OCI-LY3 (cell line): ENCODE measurements around the gene SASH1.

ENCODE experiments used
- H2AFZ ChIP-seq: fragments of 200-600, 300-600 bp; shearing (Covaris generic); 2 replicates; pipeline ENCODE4 v1.6.0; 2014; ENCODE audit warnings: antibody characterized with exemption, low read depth, low read length
- H3K27ac ChIP-seq: fragments of 200-600, 300-600 bp; sonication (generic); 2 replicates; pipeline ENCODE4 v1.5.1; 2014; ENCODE audit warnings: mild to moderate bottlenecking, low read length, moderate library complexity, mixed read lengths
- H3K27me3 ChIP-seq: fragments of 200-600, 300-600 bp; sonication (generic); 2 replicates; pipeline ENCODE4 v1.6.1; 2014; ENCODE audit warnings: low read depth, low read length, mixed read lengths
- H3K36me3 ChIP-seq: fragments of 200-600, 300-600 bp; sonication (generic); replicated peaks from 2 replicates; pipeline ENCODE3; 2014; ENCODE audit warnings: low read depth, low read length, mixed read lengths
- H3K4me1 ChIP-seq: fragments of 300-600, 200-600 bp; sonication (generic); 2 replicates; pipeline ENCODE4 v1.6.1; 2014; ENCODE audit warnings: low read length, mixed read lengths
- H3K4me2 ChIP-seq: fragments of 200-600, 300-600 bp; sonication (generic); 2 replicates; pipeline ENCODE4 v1.6.1; 2014; ENCODE audit warnings: low read length, mixed read lengths
- H3K4me3 ChIP-seq: fragments of 300-600, 200-600 bp; sonication (generic); 2 replicates; pipeline ENCODE4 v1.5.1; 2014; ENCODE audit warnings: antibody characterized with exemption, mild to moderate bottlenecking, low read length, moderate library complexity
- H3K79me2 ChIP-seq: fragments of 300-600, 200-600 bp; shearing (Covaris generic); 2 replicates; pipeline ENCODE4 v1.6.1; 2014; ENCODE audit warnings: mild to moderate bottlenecking, low read length, mixed read lengths
- H3K9ac ChIP-seq: fragments of 300-600, 200-600 bp; shearing (Covaris generic); 2 replicates; pipeline ENCODE4 v1.6.0; 2014; ENCODE audit warnings: mild to moderate bottlenecking, low read length, moderate library complexity
- H3K9me3 ChIP-seq: fragments of 200-600, 300-600 bp; shearing (Covaris generic); 2 replicates; pipeline ENCODE4 v1.6.1; 2014; ENCODE audit warnings: low read length, mixed read lengths; ENCODE audit not compliant: insufficient read depth
- H4K20me1 ChIP-seq: fragments of 200-600, 300-600 bp; sonication (generic); 2 replicates; pipeline ENCODE4 v1.6.1; 2016; ENCODE audit warnings: low read length, mixed read lengths; ENCODE audit not compliant: insufficient read depth
- EZH2phosphoT487 ChIP-seq: fragments of 200-600 bp; shearing (Covaris generic); IDR thresholded peaks from 2 replicates; pipeline ENCODE4 v1.6.1; 2018; ENCODE audit warnings: antibody characterized with exemption, mixed run types, low read depth
- TF ChIP-seq, protein P1 (sequence below): fragments of 200-600, 300-600 bp; sonication (generic); IDR thresholded peaks from 2 replicates; pipeline ENCODE4 v1.5.1; 2014; ENCODE audit warnings: antibody characterized with exemption, low read length, low read depth

Gene SASH1

DNA sequence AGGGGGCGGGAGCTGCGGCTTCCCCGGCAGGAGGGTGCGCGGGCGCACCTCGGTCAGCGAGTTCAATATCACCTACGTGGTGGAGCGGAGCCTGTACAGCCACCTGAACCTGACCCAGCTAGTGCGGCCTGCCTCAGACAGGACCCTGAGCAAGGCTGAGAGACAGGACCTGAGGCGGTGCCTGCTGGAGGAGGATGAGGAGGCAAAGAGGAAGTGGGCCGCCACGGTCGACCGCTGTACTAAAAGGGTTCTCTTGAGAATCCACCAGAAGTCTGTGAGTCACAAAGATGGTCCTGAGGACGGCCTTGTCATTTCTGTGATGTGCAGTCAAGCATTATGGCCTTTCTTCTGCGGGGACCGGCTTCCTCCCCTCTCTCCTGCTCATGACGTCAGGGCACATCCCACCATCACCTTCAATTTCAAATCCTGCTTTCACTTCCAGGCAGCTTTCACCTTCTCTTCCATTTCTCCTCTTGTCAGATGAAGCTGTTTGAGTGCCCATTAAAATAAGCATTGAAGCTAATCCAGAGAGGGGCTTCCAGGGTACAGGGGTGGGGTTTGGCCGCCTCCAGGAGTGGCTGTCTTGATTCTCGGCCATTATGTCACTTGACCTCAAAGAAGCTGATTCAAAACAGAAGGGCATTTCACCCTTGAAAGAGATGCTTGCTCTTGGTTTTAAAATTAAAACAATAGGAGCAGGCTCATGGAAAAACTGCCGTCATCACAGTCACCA, 177.6 kb downstream of the SASH1 start:
- H4K20me1 ChIP-seq: peaks cover 6% of the 10 kb centered on the region; the same call in 1 of the 2 replicates
- peak overlapping the region; percentile 54; the same call in 1 of the 2 replicates for H2AFZ ChIP-seq
- no peak overlapping the region for H3K27ac ChIP-seq
- H3K27me3 ChIP-seq: peaks cover 42% of the 10 kb centered on the region
- H3K36me3 ChIP-seq: no peaks in the 10 kb centered on the region
- no peak for TF ChIP-seq EZH2phosphoT487
- TF ChIP-seq, protein P1, sequence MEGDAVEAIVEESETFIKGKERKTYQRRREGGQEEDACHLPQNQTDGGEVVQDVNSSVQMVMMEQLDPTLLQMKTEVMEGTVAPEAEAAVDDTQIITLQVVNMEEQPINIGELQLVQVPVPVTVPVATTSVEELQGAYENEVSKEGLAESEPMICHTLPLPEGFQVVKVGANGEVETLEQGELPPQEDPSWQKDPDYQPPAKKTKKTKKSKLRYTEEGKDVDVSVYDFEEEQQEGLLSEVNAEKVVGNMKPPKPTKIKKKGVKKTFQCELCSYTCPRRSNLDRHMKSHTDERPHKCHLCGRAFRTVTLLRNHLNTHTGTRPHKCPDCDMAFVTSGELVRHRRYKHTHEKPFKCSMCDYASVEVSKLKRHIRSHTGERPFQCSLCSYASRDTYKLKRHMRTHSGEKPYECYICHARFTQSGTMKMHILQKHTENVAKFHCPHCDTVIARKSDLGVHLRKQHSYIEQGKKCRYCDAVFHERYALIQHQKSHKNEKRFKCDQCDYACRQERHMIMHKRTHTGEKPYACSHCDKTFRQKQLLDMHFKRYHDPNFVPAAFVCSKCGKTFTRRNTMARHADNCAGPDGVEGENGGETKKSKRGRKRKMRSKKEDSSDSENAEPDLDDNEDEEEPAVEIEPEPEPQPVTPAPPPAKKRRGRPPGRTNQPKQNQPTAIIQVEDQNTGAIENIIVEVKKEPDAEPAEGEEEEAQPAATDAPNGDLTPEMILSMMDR: no peak
- peak overlapping the region; percentile 85 for H3K4me2 ChIP-seq
- H3K4me3 ChIP-seq: peak overlapping the region; percentile 66
- no peak overlapping the region for H3K9ac ChIP-seq
- H3K79me2 ChIP-seq: no peaks in the 10 kb centered on the region
- no peaks in the 10 kb centered on the region for H3K9me3 ChIP-seq
- peaks cover 30% of the 10 kb centered on the region for H3K4me1 ChIP-seq

DNA sequence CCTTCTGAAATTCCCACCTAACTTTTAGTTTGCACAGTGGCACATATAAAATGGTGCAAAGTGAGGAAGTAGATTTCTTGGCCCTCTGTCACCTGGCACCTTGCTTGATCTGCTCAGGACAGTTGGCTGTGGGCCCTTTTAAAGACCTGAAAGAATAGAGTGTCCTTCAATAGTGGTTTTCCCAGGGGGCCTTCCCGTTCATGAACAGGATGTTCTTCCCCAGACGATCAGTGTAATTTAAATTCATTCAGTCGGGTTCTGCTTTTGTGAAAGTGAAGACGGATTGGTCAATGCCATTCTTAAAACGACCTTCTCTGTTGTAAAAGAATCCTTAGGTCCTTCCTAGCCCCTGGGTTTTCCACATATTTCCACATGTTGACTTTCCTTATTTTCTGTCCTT, 178.5 kb downstream of the SASH1 start:
- Histone ChIP-seq H3K4me3 (no peak overlapping the region), H4K20me1 (peaks cover 6% of the 10 kb centered on the region; the same call in 1 of the 2 replicates), H3K9me3 (no peaks in the 10 kb centered on the region), H3K9ac (no peak overlapping the region), H3K79me2 (no peaks in the 10 kb centered on the region), H3K36me3 (no peaks in the 10 kb centered on the region), H3K27me3 (peaks cover 37% of the 10 kb centered on the region), H2AFZ (no peak overlapping the region), H3K4me1 (peaks cover 31% of the 10 kb centered on the region), H3K27ac (no peak overlapping the region), H3K4me2 (peak overlapping the region; percentile 85)
- TF ChIP-seq, protein P1: no peak
- no peak for TF ChIP-seq EZH2phosphoT487

DNA sequence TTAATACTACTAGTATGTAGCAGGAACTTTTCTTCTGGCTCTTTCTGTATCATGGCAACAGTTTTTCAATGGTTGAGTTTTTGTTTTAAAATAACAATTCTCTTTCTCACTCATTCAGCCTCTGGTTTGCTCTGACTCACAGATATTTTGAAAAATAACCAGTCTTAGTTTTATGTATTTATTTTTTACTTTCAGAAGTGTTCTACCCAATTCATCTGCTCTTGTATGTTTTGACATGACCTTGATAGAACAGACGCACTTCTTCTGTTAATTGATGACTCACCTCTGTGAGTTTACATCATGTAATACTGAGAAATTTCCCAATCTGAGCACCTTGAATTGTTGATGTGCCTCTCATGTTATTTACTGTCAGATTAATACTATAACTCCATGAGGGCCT, 178.9 kb downstream of the SASH1 start:
- TF ChIP-seq EZH2phosphoT487: no peak
- TF ChIP-seq, protein P1: no peak
- no peak overlapping the region for H3K4me3 ChIP-seq
- H3K4me1 ChIP-seq: peaks cover 30% of the 10 kb centered on the region
- no peak overlapping the region for H2AFZ ChIP-seq
- H3K79me2 ChIP-seq: no peaks in the 10 kb centered on the region
- H3K27ac ChIP-seq: no peak overlapping the region
- H4K20me1 ChIP-seq: peaks cover 6% of the 10 kb centered on the region; the same call in 1 of the 2 replicates
- H3K9me3 ChIP-seq: no peaks in the 10 kb centered on the region
- H3K4me2 ChIP-seq: no peak overlapping the region
- peaks cover 36% of the 10 kb centered on the region for H3K27me3 ChIP-seq
- no peak overlapping the region for H3K9ac ChIP-seq
- no peaks in the 10 kb centered on the region for H3K36me3 ChIP-seq

DNA sequence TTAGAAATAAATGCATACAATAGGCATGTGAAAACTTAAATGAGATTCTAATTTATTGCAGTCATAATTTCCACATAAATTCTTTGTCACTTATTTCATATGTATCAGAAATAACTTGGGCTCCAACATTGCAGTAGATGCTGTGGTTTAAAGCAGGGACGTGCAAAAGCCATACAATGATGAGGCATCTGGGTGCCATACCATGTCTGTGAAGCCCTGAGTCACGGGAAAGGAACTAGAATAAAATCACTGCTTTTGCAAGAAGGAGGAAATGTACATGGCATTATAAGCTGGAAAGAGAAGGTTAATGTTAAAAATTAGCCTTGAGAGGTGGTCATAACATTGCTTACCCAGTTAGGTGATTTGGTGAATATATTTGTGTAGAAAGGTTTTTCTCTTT, 180.4 kb downstream of the SASH1 start:
- no peak overlapping the region for H3K9ac ChIP-seq
- no peak overlapping the region for H3K4me3 ChIP-seq
- no peaks in the 10 kb centered on the region for H3K79me2 ChIP-seq
- no peaks in the 10 kb centered on the region for H3K36me3 ChIP-seq
- no peaks in the 10 kb centered on the region for H3K9me3 ChIP-seq
- peaks cover 27% of the 10 kb centered on the region for H3K4me1 ChIP-seq
- TF ChIP-seq, protein P1: no peak
- no peak for TF ChIP-seq EZH2phosphoT487
- H3K27ac ChIP-seq: no peak overlapping the region
- H3K27me3 ChIP-seq: peaks cover 30% of the 10 kb centered on the region
- peaks cover 6% of the 10 kb centered on the region; the same call in 1 of the 2 replicates for H4K20me1 ChIP-seq
- no peak overlapping the region for H3K4me2 ChIP-seq
- no peak overlapping the region for H2AFZ ChIP-seq
